MM.1S (cell line): ENCODE results near the gene PGBD5.

Experiments used
- DNase-seq: peaks from one replicate; pipeline ENCODE4 v3.0.0-alpha.2; 2015
- H2AFZ ChIP-seq: fragments of 300-600 bp; sonication (generic); 2 replicates; pipeline ENCODE4 v1.6.0; 2016; ENCODE audit warnings: antibody characterized with exemption, low read length
- H3F3A ChIP-seq: fragments of 300-600 bp; sonication (generic); 2 replicates; pipeline ENCODE4 v1.6.1; 2016; ENCODE audit warnings: mild to moderate bottlenecking, antibody characterized with exemption, low read length, moderate library complexity, mixed read lengths; ENCODE audit not compliant: insufficient read depth
- H3K27ac ChIP-seq: fragments of 300-600 bp; sonication (generic); 2 replicates; pipeline ENCODE4 v1.5.1; 2016; ENCODE audit warnings: mild to moderate bottlenecking, low read length
- H3K27me3 ChIP-seq: fragments of 300-600 bp; sonication (generic); replicated peaks from 2 replicates; pipeline ENCODE4 v1.6.0; 2016; ENCODE audit warnings: low read length; ENCODE audit not compliant: insufficient read depth
- H3K36me3 ChIP-seq: fragments of 300-600 bp; sonication (generic); replicated peaks from 2 replicates; pipeline ENCODE4 v1.6.1; 2016; ENCODE audit warnings: mild to moderate bottlenecking, low read length, mixed read lengths; ENCODE audit not compliant: insufficient read depth
- H3K4me1 ChIP-seq: fragments of 300-600 bp; sonication (generic); 2 replicates; pipeline ENCODE4 v1.6.1; 2016; ENCODE audit warnings: low read length, mixed read lengths
- H3K4me2 ChIP-seq: fragments of 300-600 bp; sonication (generic); 2 replicates; pipeline ENCODE4 v1.6.0; 2016; ENCODE audit warnings: low read depth, low read length
- H3K4me3 ChIP-seq: fragments of 300-600 bp; sonication (generic); 2 replicates; pipeline ENCODE4 v1.5.1; 2016; ENCODE audit warnings: low read length, mixed read lengths
- H3K79me2 ChIP-seq: fragments of 300-600 bp; sonication (generic); 2 replicates; pipeline ENCODE4 v1.6.1; 2016; ENCODE audit warnings: mixed run types, low read length, mixed read lengths
- H3K9ac ChIP-seq: fragments of 300-600 bp; sonication (generic); 2 replicates; pipeline ENCODE4 v1.6.1; 2016; ENCODE audit warnings: low read length, mixed read lengths
- H3K9me2 ChIP-seq: fragments of 300-600 bp; sonication (generic); replicated peaks from 2 replicates; pipeline ENCODE4 v1.6.1; 2016; ENCODE audit warnings: mild to moderate bottlenecking, low read length, mixed read lengths; ENCODE audit not compliant: insufficient read depth
- H3K9me3 ChIP-seq: fragments of 300-600 bp; sonication (generic); replicated peaks from 2 replicates; pipeline ENCODE4 v1.6.1; 2016; ENCODE audit warnings: mild to moderate bottlenecking, low read length, mixed read lengths; ENCODE audit not compliant: insufficient read depth
- H4K20me1 ChIP-seq: fragments of 300-600 bp; sonication (generic); 2 replicates; pipeline ENCODE4 v1.6.1; 2016; ENCODE audit warnings: mild to moderate bottlenecking, low read length, moderate library complexity, mixed read lengths; ENCODE audit not compliant: insufficient read depth
- EZH2 ChIP-seq: fragments of 300-600 bp; sonication (generic); optimal IDR thresholded peaks from 2 replicates; pipeline ENCODE3; 2017; ENCODE audit warnings: low read depth, mild to moderate bottlenecking, antibody characterized with exemption, low read length, mixed read lengths
- EZH2phosphoT487 ChIP-seq: fragments of 300-600 bp; sonication (generic); IDR thresholded peaks from 2 replicates; pipeline ENCODE4 v1.6.1; 2018; ENCODE audit warnings: antibody characterized with exemption, low read length
- TF ChIP-seq, protein P1 (sequence below): fragments of 300-600 bp; sonication (generic); IDR thresholded peaks from 2 replicates; pipeline ENCODE4 v1.5.1; 2016; ENCODE audit warnings: antibody characterized with exemption, low read length, mixed read lengths

PGBD5 gene

DNA sequence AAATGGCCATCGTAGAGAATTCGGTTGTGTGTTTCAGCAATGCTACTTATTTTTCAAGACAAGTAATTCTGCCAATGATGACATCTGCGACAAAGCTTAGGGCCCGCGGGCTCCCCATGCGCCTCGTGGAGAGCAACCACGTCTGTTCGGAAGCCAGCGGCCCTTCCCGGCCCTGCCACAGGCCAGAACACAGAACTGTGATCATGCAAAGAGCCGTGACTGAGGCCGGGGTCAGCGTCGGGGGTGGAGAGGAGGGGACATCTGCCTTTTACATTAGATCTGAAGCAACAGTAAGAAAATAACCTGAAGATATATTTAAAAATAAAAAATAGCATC lies 103.7 kb downstream of the PGBD5 start:
- Histone ChIP-seq H3K9ac (no peak overlapping the region), H3K27me3 (no peaks in the 10 kb centered on the region), H3K9me2 (no peaks in the 10 kb centered on the region), H2AFZ (no peak overlapping the region), H3K79me2 (no peaks in the 10 kb centered on the region), H3K27ac (no peak overlapping the region), H3K9me3 (no peaks in the 10 kb centered on the region), H3K36me3 (no peaks in the 10 kb centered on the region), H3K4me2 (no peak overlapping the region), H3K4me3 (no peak overlapping the region), H3F3A (no peaks in the 10 kb centered on the region), H4K20me1 (no peaks in the 10 kb centered on the region), H3K4me1 (no peaks in the 10 kb centered on the region)
- TF ChIP-seq EZH2 (no peak), EZH2phosphoT487 (no peak)
- TF ChIP-seq, protein P1, sequence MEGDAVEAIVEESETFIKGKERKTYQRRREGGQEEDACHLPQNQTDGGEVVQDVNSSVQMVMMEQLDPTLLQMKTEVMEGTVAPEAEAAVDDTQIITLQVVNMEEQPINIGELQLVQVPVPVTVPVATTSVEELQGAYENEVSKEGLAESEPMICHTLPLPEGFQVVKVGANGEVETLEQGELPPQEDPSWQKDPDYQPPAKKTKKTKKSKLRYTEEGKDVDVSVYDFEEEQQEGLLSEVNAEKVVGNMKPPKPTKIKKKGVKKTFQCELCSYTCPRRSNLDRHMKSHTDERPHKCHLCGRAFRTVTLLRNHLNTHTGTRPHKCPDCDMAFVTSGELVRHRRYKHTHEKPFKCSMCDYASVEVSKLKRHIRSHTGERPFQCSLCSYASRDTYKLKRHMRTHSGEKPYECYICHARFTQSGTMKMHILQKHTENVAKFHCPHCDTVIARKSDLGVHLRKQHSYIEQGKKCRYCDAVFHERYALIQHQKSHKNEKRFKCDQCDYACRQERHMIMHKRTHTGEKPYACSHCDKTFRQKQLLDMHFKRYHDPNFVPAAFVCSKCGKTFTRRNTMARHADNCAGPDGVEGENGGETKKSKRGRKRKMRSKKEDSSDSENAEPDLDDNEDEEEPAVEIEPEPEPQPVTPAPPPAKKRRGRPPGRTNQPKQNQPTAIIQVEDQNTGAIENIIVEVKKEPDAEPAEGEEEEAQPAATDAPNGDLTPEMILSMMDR: no peak
- no peak for DNase-seq

DNA sequence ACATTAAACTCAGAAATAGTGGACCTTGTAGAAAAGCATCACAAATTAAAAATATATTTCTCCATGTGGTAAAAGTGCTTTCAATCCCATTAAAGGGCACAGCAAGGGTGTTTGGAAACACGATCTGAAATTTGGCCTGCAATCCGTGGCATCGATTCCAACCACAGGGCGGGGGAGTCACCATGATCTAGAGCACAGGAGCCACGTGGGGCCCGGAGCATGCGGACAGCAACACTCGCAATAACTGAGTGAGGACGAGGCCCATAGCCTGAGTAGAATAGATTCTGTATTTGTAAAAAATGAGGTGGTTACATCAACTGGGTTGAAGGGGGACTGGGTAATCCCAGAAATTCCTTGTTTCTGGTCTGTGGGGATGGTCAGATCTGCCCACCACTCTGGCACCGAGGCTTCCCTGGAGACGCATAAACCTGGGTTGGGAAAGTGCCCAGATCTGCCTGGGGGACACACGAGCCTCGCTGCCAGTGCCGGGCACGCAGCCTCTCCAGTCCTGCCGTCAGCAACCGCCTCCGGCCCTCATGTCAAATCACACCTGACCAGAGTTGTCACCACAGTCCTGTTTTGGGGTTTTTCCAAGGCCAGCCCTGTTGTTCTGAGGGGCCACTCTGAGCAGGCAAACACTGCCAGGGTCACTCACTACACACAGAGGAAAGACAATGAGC lies 104.3 kb downstream of the PGBD5 start:
- H2AFZ ChIP-seq: no peak overlapping the region
- no peaks in the 10 kb centered on the region for H4K20me1 ChIP-seq
- H3K27me3 ChIP-seq: no peaks in the 10 kb centered on the region
- no peaks in the 10 kb centered on the region for H3K4me1 ChIP-seq
- no peaks in the 10 kb centered on the region for H3K36me3 ChIP-seq
- H3K9ac ChIP-seq: no peak overlapping the region
- TF ChIP-seq EZH2: no peak
- TF ChIP-seq, protein P1: no peak
- no peak for TF ChIP-seq EZH2phosphoT487
- H3F3A ChIP-seq: no peaks in the 10 kb centered on the region
- no peaks in the 10 kb centered on the region for H3K79me2 ChIP-seq
- H3K4me3 ChIP-seq: no peak overlapping the region
- H3K27ac ChIP-seq: no peak overlapping the region
- no peaks in the 10 kb centered on the region for H3K9me2 ChIP-seq
- H3K9me3 ChIP-seq: no peaks in the 10 kb centered on the region
- DNase-seq: no peak
- no peak overlapping the region for H3K4me2 ChIP-seq

DNA sequence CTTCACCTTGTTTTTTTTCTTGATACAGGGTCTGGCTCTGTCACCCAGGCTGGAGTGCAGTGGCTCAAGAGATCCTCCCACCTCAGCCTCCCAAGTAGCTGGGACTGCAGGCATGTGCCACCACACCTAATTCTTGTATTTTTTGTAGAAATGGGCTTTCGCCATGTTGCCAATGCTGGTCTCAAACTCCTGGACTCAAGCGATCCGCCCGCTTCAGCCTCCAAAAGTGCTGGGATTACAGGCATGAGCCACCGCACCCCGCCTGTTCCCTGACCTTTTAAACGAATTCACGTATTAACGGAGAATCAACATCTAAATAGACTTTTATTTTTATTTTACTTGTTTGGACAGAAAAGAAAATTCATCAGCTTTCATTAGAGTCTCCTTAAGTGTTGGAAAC lies 104.8 kb downstream of the PGBD5 start:
- no peak overlapping the region for H3K27ac ChIP-seq
- H2AFZ ChIP-seq: no peak overlapping the region
- H3F3A ChIP-seq: no peaks in the 10 kb centered on the region
- no peaks in the 10 kb centered on the region for H3K4me1 ChIP-seq
- H3K27me3 ChIP-seq: no peaks in the 10 kb centered on the region
- H3K36me3 ChIP-seq: no peaks in the 10 kb centered on the region
- H3K9me3 ChIP-seq: no peaks in the 10 kb centered on the region
- no peak for DNase-seq
- no peak overlapping the region for H3K4me2 ChIP-seq
- H3K4me3 ChIP-seq: no peak overlapping the region
- TF ChIP-seq, protein P1: no peak
- TF ChIP-seq EZH2phosphoT487: no peak
- TF ChIP-seq EZH2: no peak
- no peaks in the 10 kb centered on the region for H3K79me2 ChIP-seq
- no peaks in the 10 kb centered on the region for H3K9me2 ChIP-seq
- no peaks in the 10 kb centered on the region for H4K20me1 ChIP-seq
- no peak overlapping the region for H3K9ac ChIP-seq
